GM23248 (cell line): ENCODE results near the gene KCNAB1.

ENCODE experiments used
- EZH2 ChIP-seq: fragments of 200-600 bp; sonication (generic); IDR thresholded peaks from 2 replicates; pipeline ENCODE4 v1.6.1; 2018; ENCODE audit warnings: antibody characterized with exemption, mild to moderate bottlenecking; ENCODE audit not compliant: insufficient read depth, poor library complexity, severe bottlenecking
- EZH2phosphoT487 ChIP-seq: fragments of 200-600 bp; sonication (generic); IDR thresholded peaks from 2 replicates; pipeline ENCODE4 v1.6.1; 2018; ENCODE audit warnings: antibody characterized with exemption, moderate library complexity, mild to moderate bottlenecking, low read depth; ENCODE audit not compliant: insufficient read depth

- no peak for TF ChIP-seq EZH2phosphoT487
- TF ChIP-seq EZH2, result no peak
Observed at GRCh38 chr3:156561533-156561932, 441.2 kb downstream of the KCNAB1 start.
